ENCODE data around the gene CARS2.
"Not testable (repeated sequence)": the region's sequence is repeated elsewhere in the genome, so short reads cannot be mapped to it uniquely, and the experiment has no call there.

The CARS2 gene

DNA sequence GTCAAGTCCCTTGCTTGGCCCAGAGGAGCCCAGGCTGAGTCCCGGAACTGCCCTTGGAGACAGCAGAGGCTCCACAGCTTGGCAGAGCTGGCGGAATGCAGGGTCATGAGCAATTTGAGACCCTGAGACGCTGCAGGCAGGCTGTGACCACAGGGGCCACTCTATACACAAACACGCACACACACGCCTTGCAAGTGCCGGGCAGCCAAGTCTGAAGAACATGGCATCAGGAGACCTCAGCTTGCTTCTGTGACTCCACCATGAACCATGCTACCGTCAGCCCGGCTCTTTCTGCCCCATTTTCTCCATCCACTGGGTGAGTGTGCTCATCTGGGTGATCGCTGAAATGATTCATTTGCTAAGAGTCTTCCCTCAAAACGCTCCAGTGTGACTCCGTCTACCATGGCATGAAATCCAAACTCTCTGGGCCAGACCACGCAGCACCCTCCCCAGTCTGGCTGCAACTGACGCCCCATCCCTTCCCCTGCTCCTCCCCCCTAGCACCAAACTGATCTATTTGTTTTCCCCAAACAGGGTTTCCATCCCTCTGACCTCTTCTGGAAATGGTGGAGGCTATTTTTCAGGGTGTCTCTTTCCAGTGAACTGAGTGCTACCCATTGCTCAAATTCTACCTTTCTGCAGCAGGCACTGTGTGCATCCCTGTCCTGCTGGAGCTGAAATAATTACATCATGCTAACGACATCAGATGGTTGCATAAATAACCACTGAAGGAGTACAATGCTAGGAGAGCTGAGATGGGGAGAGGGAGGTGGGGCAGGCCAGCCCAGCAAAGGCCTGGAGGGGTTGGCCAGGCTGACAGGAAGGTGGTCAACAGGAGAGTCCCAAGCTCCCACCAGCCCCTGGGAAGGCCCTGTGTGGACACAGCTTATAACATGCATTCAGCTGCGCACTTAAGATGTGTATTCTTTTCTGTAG lies 3.1 kb downstream of the CARS2 start:
- TF ChIP-seq ISL1 (CRISPR knock-in tag; IDR thresholded peaks at IDR 0.05) (no peak), TOX (CRISPR knock-in tag; IDR thresholded peaks at IDR 0.05; ENCODE audit: borderline replicate concordance) (no peak), ESRRG (CRISPR knock-in tag; IDR thresholded peaks at IDR 0.05) (no peak), TCF4 (CRISPR knock-in tag; IDR thresholded peaks at IDR 0.05; ENCODE audit: borderline replicate concordance) (no peak), ZNF565 (CRISPR knock-in tag; conservative IDR thresholded peaks at IDR 0.05; ENCODE audit: low read depth) (no peak), ZFP30 (CRISPR knock-in tag; IDR thresholded peaks at IDR 0.05) (no peak), ARNTL (CRISPR knock-in tag; IDR thresholded peaks at IDR 0.05; ENCODE audit: borderline replicate concordance, low read depth) (no peak), CSDC2 (CRISPR knock-in tag; IDR thresholded peaks at IDR 0.05) (no peak)
- TF ChIP-seq, protein P1, sequence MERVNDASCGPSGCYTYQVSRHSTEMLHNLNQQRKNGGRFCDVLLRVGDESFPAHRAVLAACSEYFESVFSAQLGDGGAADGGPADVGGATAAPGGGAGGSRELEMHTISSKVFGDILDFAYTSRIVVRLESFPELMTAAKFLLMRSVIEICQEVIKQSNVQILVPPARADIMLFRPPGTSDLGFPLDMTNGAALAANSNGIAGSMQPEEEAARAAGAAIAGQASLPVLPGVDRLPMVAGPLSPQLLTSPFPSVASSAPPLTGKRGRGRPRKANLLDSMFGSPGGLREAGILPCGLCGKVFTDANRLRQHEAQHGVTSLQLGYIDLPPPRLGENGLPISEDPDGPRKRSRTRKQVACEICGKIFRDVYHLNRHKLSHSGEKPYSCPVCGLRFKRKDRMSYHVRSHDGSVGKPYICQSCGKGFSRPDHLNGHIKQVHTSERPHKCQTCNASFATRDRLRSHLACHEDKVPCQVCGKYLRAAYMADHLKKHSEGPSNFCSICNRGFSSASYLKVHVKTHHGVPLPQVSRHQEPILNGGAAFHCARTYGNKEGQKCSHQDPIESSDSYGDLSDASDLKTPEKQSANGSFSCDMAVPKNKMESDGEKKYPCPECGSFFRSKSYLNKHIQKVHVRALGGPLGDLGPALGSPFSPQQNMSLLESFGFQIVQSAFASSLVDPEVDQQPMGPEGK (CRISPR knock-in tag; IDR thresholded peaks at IDR 0.05; ENCODE audit: borderline replicate concordance) = no peak
- TF ChIP-seq, protein P2, sequence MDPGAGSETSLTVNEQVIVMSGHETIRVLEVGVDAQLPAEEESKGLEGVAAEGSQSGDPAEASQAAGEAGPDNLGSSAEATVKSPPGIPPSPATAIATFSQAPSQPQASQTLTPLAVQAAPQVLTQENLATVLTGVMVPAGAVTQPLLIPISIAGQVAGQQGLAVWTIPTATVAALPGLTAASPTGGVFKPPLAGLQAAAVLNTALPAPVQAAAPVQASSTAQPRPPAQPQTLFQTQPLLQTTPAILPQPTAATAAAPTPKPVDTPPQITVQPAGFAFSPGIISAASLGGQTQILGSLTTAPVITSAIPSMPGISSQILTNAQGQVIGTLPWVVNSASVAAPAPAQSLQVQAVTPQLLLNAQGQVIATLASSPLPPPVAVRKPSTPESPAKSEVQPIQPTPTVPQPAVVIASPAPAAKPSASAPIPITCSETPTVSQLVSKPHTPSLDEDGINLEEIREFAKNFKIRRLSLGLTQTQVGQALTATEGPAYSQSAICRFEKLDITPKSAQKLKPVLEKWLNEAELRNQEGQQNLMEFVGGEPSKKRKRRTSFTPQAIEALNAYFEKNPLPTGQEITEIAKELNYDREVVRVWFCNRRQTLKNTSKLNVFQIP (CRISPR knock-in tag; IDR thresholded peaks at IDR 0.05; ENCODE audit: borderline replicate concordance, low read depth) = no peak

DNA sequence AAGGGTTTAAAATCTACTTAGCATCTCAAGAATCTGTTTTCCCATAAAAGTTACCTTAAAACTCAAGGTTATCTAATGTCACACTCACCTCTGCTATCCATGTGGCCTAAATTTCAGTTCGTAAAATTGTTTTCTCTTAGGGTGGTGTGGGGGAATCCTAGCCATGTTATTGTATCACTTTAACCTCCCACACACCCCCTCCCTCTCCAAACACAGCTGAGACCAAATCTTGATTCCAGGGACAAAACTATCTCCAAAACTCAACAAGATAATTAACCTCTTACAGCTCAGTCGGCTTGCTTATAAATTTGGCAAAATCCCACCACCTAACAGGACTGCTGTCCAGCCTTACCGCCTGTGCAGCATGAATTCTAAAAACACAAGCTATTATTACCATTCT lies 3.8 kb downstream of the CARS2 start:
- no peak for ATAC-seq
- TF ChIP-seq, protein P3, sequence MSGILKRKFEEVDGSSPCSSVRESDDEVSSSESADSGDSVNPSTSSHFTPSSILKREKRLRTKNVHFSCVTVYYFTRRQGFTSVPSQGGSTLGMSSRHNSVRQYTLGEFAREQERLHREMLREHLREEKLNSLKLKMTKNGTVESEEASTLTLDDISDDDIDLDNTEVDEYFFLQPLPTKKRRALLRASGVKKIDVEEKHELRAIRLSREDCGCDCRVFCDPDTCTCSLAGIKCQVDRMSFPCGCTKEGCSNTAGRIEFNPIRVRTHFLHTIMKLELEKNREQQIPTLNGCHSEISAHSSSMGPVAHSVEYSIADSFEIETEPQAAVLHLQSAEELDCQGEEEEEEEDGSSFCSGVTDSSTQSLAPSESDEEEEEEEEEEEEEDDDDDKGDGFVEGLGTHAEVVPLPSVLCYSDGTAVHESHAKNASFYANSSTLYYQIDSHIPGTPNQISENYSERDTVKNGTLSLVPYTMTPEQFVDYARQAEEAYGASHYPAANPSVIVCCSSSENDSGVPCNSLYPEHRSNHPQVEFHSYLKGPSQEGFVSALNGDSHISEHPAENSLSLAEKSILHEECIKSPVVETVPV (CRISPR knock-in tag; IDR thresholded peaks at IDR 0.05) = no peak
- TF ChIP-seq, protein P1 (CRISPR knock-in tag; IDR thresholded peaks at IDR 0.05; ENCODE audit: borderline replicate concordance) = no peak
- TF ChIP-seq ARNTL (CRISPR knock-in tag; IDR thresholded peaks at IDR 0.05; ENCODE audit: borderline replicate concordance, low read depth) (no peak), ZC3H10 (CRISPR knock-in tag; IDR thresholded peaks at IDR 0.05) (no peak), BACH2 (CRISPR knock-in tag; IDR thresholded peaks at IDR 0.05; ENCODE audit: borderline replicate concordance) (no peak), ZFP30 (CRISPR knock-in tag; IDR thresholded peaks at IDR 0.05) (no peak), GLIS3 (CRISPR knock-in tag; IDR thresholded peaks at IDR 0.05) (no peak), TCF4 (CRISPR knock-in tag; IDR thresholded peaks at IDR 0.05; ENCODE audit: borderline replicate concordance) (no peak), SNAI2 (CRISPR knock-in tag; IDR thresholded peaks at IDR 0.05) (no peak), TOX (CRISPR knock-in tag; IDR thresholded peaks at IDR 0.05; ENCODE audit: borderline replicate concordance) (no peak), PPARA (CRISPR knock-in tag; IDR thresholded peaks at IDR 0.05; ENCODE audit: borderline replicate concordance) (no peak), ISL1 (CRISPR knock-in tag; IDR thresholded peaks at IDR 0.05) (no peak), ZNF565 (CRISPR knock-in tag; conservative IDR thresholded peaks at IDR 0.05; ENCODE audit: low read depth) (no peak), ESRRG (CRISPR knock-in tag; IDR thresholded peaks at IDR 0.05) (no peak), ZNF8 (CRISPR knock-in tag; IDR thresholded peaks at IDR 0.05) (no peak)
- TF ChIP-seq, protein P4, sequence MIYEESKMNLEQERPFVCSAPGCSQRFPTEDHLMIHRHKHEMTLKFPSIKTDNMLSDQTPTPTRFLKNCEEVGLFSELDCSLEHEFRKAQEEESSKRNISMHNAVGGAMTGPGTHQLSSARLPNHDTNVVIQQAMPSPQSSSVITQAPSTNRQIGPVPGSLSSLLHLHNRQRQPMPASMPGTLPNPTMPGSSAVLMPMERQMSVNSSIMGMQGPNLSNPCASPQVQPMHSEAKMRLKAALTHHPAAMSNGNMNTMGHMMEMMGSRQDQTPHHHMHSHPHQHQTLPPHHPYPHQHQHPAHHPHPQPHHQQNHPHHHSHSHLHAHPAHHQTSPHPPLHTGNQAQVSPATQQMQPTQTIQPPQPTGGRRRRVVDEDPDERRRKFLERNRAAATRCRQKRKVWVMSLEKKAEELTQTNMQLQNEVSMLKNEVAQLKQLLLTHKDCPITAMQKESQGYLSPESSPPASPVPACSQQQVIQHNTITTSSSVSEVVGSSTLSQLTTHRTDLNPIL (CRISPR knock-in tag; IDR thresholded peaks at IDR 0.05; ENCODE audit: low read depth) = no peak
- TF ChIP-seq, protein P5, sequence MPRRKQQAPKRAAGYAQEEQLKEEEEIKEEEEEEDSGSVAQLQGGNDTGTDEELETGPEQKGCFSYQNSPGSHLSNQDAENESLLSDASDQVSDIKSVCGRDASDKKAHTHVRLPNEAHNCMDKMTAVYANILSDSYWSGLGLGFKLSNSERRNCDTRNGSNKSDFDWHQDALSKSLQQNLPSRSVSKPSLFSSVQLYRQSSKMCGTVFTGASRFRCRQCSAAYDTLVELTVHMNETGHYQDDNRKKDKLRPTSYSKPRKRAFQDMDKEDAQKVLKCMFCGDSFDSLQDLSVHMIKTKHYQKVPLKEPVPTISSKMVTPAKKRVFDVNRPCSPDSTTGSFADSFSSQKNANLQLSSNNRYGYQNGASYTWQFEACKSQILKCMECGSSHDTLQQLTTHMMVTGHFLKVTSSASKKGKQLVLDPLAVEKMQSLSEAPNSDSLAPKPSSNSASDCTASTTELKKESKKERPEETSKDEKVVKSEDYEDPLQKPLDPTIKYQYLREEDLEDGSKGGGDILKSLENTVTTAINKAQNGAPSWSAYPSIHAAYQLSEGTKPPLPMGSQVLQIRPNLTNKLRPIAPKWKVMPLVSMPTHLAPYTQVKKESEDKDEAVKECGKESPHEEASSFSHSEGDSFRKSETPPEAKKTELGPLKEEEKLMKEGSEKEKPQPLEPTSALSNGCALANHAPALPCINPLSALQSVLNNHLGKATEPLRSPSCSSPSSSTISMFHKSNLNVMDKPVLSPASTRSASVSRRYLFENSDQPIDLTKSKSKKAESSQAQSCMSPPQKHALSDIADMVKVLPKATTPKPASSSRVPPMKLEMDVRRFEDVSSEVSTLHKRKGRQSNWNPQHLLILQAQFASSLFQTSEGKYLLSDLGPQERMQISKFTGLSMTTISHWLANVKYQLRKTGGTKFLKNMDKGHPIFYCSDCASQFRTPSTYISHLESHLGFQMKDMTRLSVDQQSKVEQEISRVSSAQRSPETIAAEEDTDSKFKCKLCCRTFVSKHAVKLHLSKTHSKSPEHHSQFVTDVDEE (CRISPR knock-in tag; IDR thresholded peaks at IDR 0.05) = no peak

More for the DNA sequence above, 3.1 kb downstream of the CARS2 start:
- ATAC-seq = no peak

DNA sequence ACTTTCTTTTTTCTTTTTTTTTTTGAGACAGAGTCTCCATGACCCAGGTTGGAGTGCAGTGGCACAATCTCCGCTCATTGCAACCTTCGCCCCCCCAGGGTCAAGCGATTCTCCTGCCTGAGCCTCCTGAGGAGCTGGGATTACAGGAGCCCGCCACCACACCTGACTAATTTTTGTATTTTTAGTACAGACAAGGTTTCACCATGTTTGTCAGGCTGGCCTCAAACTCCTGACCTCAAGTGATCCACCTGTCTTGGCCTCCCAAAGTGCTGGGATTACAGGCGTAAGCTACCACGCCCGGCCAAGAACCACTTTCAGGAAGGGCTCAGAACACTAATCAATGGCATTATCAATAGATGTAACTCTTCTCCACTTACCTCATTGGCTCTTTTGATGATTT lies 4.9 kb downstream of the CARS2 start:
- not testable (repeated sequence) for ATAC-seq
